ENCODE results near the gene DYNC1I2. TPM values are rescaled to one million over a fixed set of nuclear protein-coding genes. Genes with fewer than 3 reads are reported as not detected.

DYNC1I2 gene
- total RNA-seq, 2 donors from 2014 or later = 89.8 to 122 TPM

DNA sequence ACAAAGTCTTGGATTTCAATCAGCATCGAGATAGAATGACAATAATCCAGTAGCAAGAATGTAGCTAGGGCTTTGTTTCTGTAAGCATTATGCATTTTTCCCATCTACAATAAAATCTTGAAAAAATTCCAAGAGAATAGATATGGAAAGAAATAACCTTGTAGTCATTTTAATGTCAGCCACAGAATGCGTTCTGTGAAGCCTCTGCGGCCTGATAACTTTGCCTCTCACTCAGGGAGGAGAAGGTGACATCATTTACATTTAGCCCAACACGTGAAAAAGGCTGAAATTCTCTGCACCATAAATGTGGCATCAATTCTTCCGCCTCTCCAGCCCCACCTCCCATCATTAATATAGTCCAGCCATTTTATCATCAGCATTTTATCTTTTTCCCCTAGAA lies 19.1 kb upstream of the DYNC1I2 start:
- no peaks in the 10 kb centered on the region for H3K27me3 ChIP-seq (replicated peaks; ENCODE audit: insufficient read depth)
- H3K27ac ChIP-seq = no peak overlapping the region
- H3K9me3 ChIP-seq = no peaks in the 10 kb centered on the region
- TF ChIP-seq, protein P1, sequence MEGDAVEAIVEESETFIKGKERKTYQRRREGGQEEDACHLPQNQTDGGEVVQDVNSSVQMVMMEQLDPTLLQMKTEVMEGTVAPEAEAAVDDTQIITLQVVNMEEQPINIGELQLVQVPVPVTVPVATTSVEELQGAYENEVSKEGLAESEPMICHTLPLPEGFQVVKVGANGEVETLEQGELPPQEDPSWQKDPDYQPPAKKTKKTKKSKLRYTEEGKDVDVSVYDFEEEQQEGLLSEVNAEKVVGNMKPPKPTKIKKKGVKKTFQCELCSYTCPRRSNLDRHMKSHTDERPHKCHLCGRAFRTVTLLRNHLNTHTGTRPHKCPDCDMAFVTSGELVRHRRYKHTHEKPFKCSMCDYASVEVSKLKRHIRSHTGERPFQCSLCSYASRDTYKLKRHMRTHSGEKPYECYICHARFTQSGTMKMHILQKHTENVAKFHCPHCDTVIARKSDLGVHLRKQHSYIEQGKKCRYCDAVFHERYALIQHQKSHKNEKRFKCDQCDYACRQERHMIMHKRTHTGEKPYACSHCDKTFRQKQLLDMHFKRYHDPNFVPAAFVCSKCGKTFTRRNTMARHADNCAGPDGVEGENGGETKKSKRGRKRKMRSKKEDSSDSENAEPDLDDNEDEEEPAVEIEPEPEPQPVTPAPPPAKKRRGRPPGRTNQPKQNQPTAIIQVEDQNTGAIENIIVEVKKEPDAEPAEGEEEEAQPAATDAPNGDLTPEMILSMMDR (IDR thresholded peaks at IDR 0.05) = no peak
- ATAC-seq (ENCODE audit: insufficient number of reproducible peaks, low FRiP score, low read depth) (no peak), DNase-seq (ENCODE audit: low spot score) (no peak)
- H3K36me3 ChIP-seq = no peaks in the 10 kb centered on the region
- H3K4me3 ChIP-seq = no peak overlapping the region
- no peaks in the 10 kb centered on the region for H3K4me1 ChIP-seq (ENCODE audit: control insufficient read depth in 1 of 2, low read depth in 2 of 2)

DNA sequence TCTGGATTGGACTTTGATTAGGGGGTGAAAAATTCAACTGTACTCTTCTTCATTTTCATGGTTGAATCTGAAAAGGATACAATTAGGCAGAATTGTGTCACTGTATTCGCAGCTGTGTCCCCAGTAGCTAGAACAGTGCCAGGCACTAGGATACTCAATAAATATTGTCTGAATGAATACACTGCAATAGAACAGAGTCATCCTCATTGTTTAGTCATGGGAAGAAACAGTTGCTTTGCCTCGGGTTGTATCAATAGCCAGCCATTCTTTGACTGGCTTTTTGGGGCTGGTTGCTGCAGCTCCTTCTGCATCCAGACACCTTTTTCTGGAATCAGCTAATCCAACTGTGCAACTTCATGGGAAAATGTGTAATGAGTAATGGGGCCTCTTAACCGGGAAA lies 18.1 kb upstream of the DYNC1I2 start:
- TF ChIP-seq, protein P1 (IDR thresholded peaks at IDR 0.05) = no peak
- Histone ChIP-seq H3K4me3 (no peak overlapping the region), H3K4me1 (ENCODE audit: control insufficient read depth in 1 of 2, low read depth in 2 of 2) (no peaks in the 10 kb centered on the region), H3K36me3 (no peaks in the 10 kb centered on the region), H3K27ac (no peak overlapping the region), H3K9me3 (no peaks in the 10 kb centered on the region), H3K27me3 (replicated peaks; ENCODE audit: insufficient read depth) (no peaks in the 10 kb centered on the region)
- no peak for ATAC-seq (ENCODE audit: insufficient number of reproducible peaks, low FRiP score, low read depth)
- DNase-seq (ENCODE audit: low spot score) = no peak

DNA sequence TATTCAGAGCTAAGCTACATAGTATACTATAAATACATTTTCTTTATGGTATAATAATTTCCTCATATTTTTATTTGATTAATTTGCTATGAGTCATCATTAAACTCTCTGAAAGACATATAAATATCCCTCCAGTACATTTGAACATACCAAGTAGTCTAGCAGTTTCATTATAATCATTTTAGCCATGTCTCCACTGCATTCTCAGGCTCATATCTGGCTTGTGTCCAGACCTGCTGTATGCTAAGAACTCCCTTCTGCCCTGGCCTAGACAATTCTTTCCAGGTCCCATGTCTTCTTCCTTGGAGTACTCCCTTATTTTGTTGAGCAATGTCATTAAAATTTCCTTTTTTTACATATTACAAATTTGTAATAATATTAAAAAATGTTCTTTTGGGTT lies 16.6 kb upstream of the DYNC1I2 start:
- DNase-seq (ENCODE audit: low spot score) (no peak), ATAC-seq (ENCODE audit: insufficient number of reproducible peaks, low FRiP score, low read depth) (no peak)
- Histone ChIP-seq H3K4me3 (no peak overlapping the region), H3K36me3 (no peaks in the 10 kb centered on the region), H3K4me1 (ENCODE audit: control insufficient read depth in 1 of 2, low read depth in 2 of 2) (no peaks in the 10 kb centered on the region), H3K9me3 (no peaks in the 10 kb centered on the region), H3K27me3 (replicated peaks; ENCODE audit: insufficient read depth) (no peaks in the 10 kb centered on the region), H3K27ac (no peak overlapping the region)
- TF ChIP-seq, protein P1 (IDR thresholded peaks at IDR 0.05) = no peak

DNA sequence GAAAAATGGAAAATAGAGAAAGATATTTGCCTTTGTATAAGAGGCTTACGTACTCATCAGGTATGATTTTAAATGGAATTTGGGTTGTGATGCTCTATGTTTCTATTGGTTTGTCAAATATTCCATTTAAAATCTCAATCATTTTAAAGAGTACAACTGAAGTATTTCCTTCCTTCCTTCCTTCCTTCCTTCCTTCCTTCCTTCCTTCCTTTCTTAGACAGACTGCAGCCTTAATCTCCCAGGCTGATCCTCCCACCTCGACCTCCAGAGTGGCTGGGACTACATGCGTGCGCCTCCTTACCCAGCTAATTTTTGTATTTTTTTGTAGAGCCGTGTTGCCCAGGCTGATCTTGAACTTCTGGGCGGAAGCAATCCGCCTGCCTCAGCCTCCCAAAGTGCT lies 15.4 kb upstream of the DYNC1I2 start:
- H3K9me3 ChIP-seq = no peaks in the 10 kb centered on the region
- no peak for ATAC-seq (ENCODE audit: insufficient number of reproducible peaks, low FRiP score, low read depth)
- TF ChIP-seq, protein P1 (IDR thresholded peaks at IDR 0.05) = no peak
- no peak overlapping the region for H3K4me3 ChIP-seq
- no peaks in the 10 kb centered on the region for H3K27me3 ChIP-seq (replicated peaks; ENCODE audit: insufficient read depth)
- H3K36me3 ChIP-seq = no peaks in the 10 kb centered on the region
- no peak overlapping the region for H3K27ac ChIP-seq
- DNase-seq (ENCODE audit: low spot score) = no peak
- H3K4me1 ChIP-seq (ENCODE audit: control insufficient read depth in 1 of 2, low read depth in 2 of 2) = no peaks in the 10 kb centered on the region

DNA sequence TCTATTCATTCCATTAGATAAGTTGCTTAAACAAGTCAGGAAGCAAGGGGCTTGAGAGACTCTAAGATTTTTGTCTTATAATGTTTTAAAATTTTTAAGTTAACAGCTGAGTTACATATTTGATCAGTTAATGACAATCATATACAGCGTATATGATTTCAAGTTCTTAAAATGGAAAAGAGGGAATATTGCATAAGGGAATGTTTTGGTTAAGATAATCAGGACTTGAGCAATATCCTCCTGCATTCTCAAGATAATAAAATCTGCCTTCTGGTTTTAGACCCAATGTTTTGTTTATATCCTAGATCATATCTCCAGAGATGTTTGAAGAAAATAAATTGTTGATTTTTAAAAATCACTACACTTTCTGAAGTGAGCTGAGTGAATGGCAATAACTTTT lies 13.4 kb upstream of the DYNC1I2 start:
- H3K36me3 ChIP-seq = no peaks in the 10 kb centered on the region
- no peaks in the 10 kb centered on the region for H3K4me1 ChIP-seq (ENCODE audit: control insufficient read depth in 1 of 2, low read depth in 2 of 2)
- no peaks in the 10 kb centered on the region for H3K9me3 ChIP-seq
- H3K27ac ChIP-seq = no peak overlapping the region
- TF ChIP-seq, protein P1 (IDR thresholded peaks at IDR 0.05) = no peak
- no peak overlapping the region for H3K4me3 ChIP-seq
- ATAC-seq (ENCODE audit: insufficient number of reproducible peaks, low FRiP score, low read depth) (no peak), DNase-seq (ENCODE audit: low spot score) (no peak)
- H3K27me3 ChIP-seq (replicated peaks; ENCODE audit: insufficient read depth) = no peaks in the 10 kb centered on the region

All from thoracic aorta (tissue), 2 donors.